Smooth muscle cell (in vitro differentiated cells): Measurements from ENCODE around the gene LTV1. TPM values are rescaled to one million over a fixed set of nuclear protein-coding genes. Genes with fewer than 3 reads are reported as not detected.

ENCODE experiments used
- DNase-seq: peaks from one replicate; lab custom pipeline; 2025; ENCODE audit not compliant: unreplicated experiment; lab: John Stamatoyannopoulos, UW
- H2AFZ ChIP-seq: fragments of 200-600 bp; sonication (generic); 2 replicates; pipeline ENCODE4 v1.6.0; 2016; ENCODE audit warnings: antibody characterized with exemption, low read depth, mild to moderate bottlenecking
- H3F3A ChIP-seq: fragments of 200-600 bp; sonication (generic); 2 replicates; pipeline ENCODE4 v1.6.0; 2017; ENCODE audit warnings: antibody characterized with exemption, low read depth
- H3K27ac ChIP-seq: fragments of 200-600 bp; sonication (generic); 2 replicates; pipeline ENCODE4 v1.5.1; 2016; ENCODE audit warnings: low read depth, mild to moderate bottlenecking
- H3K27me3 ChIP-seq: fragments of 200-600 bp; sonication (generic); 2 replicates; pipeline ENCODE4 v1.6.1; 2016; ENCODE audit warnings: low read depth, mild to moderate bottlenecking
- H3K36me3 ChIP-seq: fragments of 200-600 bp; sonication (generic); 2 replicates; pipeline ENCODE4 v1.5.1; 2016; ENCODE audit warnings: low read depth
- H3K4me1 ChIP-seq: fragments of 200-600 bp; sonication (generic); 2 replicates; pipeline ENCODE4 v1.5.1; 2016; ENCODE audit warnings: low read depth
- H3K4me2 ChIP-seq: fragments of 200-600 bp; sonication (generic); 2 replicates; pipeline ENCODE4 v1.6.0; 2016; ENCODE audit warnings: mild to moderate bottlenecking
- H3K4me3 ChIP-seq: fragments of 200-600 bp; sonication (generic); 2 replicates; pipeline ENCODE4 v1.5.1; 2016; ENCODE audit warnings: mild to moderate bottlenecking
- H3K79me2 ChIP-seq: fragments of 200-600 bp; sonication (generic); 2 replicates; pipeline ENCODE4 v1.6.0; 2016; ENCODE audit warnings: low read depth, mild to moderate bottlenecking
- H3K9ac ChIP-seq: fragments of 200-600 bp; sonication (generic); 2 replicates; pipeline ENCODE4 v1.6.0; 2016; ENCODE audit warnings: low read depth
- H3K9me3 ChIP-seq: fragments of 200-600 bp; sonication (generic); replicated peaks from 2 replicates; pipeline ENCODE4 v1.5.1; 2016; ENCODE audit warnings: low read depth
- H4K20me1 ChIP-seq: fragments of 200-600 bp; sonication (generic); 2 replicates; pipeline ENCODE4 v1.6.0; 2016; ENCODE audit warnings: low read depth
- WGBS: methylation state at CpG from one replicate; pipeline ENCODE4 v1.1.7; 2016; ENCODE audit warnings: low lambda C conversion rate; 5-methylcytosine and 5-hydroxymethylcytosine counted together
- polyA plus RNA-seq: library from polyadenylated mRNA; unstranded; fragments of >200 nt; fragmentation: Nextera tagmentation; extraction: Ambion mirVana; gene quantifications from 2 replicates; pipeline ENCODE4 v1.2.1, GENCODE V29; 2016
- total RNA-seq: library from RNA; depleted of rRNA; stranded (reverse); fragments of >200 nt; gene quantifications from 2 replicates; pipeline ENCODE4 v1.2.3, GENCODE V29; 2014
- TF ChIP-seq, protein P1 (sequence below): fragments of 200-600 bp; sonication (generic); IDR thresholded peaks from 2 replicates; pipeline ENCODE4 v1.5.1; 2017; ENCODE audit warnings: borderline replicate concordance, mild to moderate bottlenecking, antibody characterized with exemption; ENCODE audit not compliant: insufficient read depth, poor library complexity, severe bottlenecking

Gene LTV1
- total and polyA plus RNA-seq, 2 experiments from 2014 or later, result 15.4 to 17.4 TPM

- Histone ChIP-seq H4K20me1 (no peaks in the 10 kb centered on the region), H3K27me3 (no peaks in the 10 kb centered on the region), H3K79me2 (peaks cover 18% of the 10 kb centered on the region), H3K4me1 (peaks cover 3% of the 10 kb centered on the region), H3K9me3 (no peaks in the 10 kb centered on the region), H3K4me3 (no peak overlapping the region), H3K9ac (no peak overlapping the region), H3K36me3 (peaks cover 5% of the 10 kb centered on the region), H2AFZ (no peak overlapping the region), H3F3A (peaks cover 20% of the 10 kb centered on the region), H3K4me2 (peak overlapping the region; percentile 79), H3K27ac (peak overlapping the region; percentile 98)
- TF ChIP-seq, protein P1, sequence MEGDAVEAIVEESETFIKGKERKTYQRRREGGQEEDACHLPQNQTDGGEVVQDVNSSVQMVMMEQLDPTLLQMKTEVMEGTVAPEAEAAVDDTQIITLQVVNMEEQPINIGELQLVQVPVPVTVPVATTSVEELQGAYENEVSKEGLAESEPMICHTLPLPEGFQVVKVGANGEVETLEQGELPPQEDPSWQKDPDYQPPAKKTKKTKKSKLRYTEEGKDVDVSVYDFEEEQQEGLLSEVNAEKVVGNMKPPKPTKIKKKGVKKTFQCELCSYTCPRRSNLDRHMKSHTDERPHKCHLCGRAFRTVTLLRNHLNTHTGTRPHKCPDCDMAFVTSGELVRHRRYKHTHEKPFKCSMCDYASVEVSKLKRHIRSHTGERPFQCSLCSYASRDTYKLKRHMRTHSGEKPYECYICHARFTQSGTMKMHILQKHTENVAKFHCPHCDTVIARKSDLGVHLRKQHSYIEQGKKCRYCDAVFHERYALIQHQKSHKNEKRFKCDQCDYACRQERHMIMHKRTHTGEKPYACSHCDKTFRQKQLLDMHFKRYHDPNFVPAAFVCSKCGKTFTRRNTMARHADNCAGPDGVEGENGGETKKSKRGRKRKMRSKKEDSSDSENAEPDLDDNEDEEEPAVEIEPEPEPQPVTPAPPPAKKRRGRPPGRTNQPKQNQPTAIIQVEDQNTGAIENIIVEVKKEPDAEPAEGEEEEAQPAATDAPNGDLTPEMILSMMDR, result no peak
- WGBS, result 83% methylated on average over 9 of the region's 9 CpGs
- DNase-seq, result no peak
These were observed 39.2 kb upstream of the LTV1 start for GRCh38 chr6:143803769-143804568.

- Histone ChIP-seq H3K36me3 (peaks cover 5% of the 10 kb centered on the region), H3K27ac (peak overlapping the region; percentile 98), H2AFZ (no peak overlapping the region), H3F3A (peaks cover 20% of the 10 kb centered on the region), H4K20me1 (no peaks in the 10 kb centered on the region), H3K4me2 (peak overlapping the region; percentile 79), H3K9ac (peak overlapping the region; percentile 91), H3K4me1 (peaks cover 3% of the 10 kb centered on the region), H3K27me3 (no peaks in the 10 kb centered on the region), H3K79me2 (peaks cover 9% of the 10 kb centered on the region), H3K4me3 (no peak overlapping the region), H3K9me3 (no peaks in the 10 kb centered on the region)
- WGBS, result 76% methylated on average over 4 of the region's 4 CpGs
- DNase-seq, result no peak
- TF ChIP-seq, protein P1, result no peak
These were observed 38.3 kb upstream of the LTV1 start for GRCh38 chr6:143804835-143805239.

- H3K27ac ChIP-seq, result peak overlapping the region; percentile 98
- H3K36me3 ChIP-seq, result peaks cover 5% of the 10 kb centered on the region
- H4K20me1 ChIP-seq, result no peaks in the 10 kb centered on the region
- H3K27me3 ChIP-seq, result no peaks in the 10 kb centered on the region
- peak overlapping the region; percentile 91 for H3K9ac ChIP-seq
- H3K4me1 ChIP-seq, result peaks cover 3% of the 10 kb centered on the region
- 59% methylated on average over 8 of the region's 8 CpGs for WGBS
- peaks cover 3% of the 10 kb centered on the region for H3K79me2 ChIP-seq
- TF ChIP-seq, protein P1, result no peak
- H2AFZ ChIP-seq, result no peak overlapping the region
- DNase-seq, result peak; percentile 1
- H3K4me3 ChIP-seq, result no peak overlapping the region
- H3K9me3 ChIP-seq, result no peaks in the 10 kb centered on the region
- H3F3A ChIP-seq, result peaks cover 20% of the 10 kb centered on the region
- H3K4me2 ChIP-seq, result peak overlapping the region; percentile 79
These were observed 36.6 kb upstream of the LTV1 start for GRCh38 chr6:143806282-143807102.
